KMS-11 (cell line): ENCODE data around the gene BIN1.

Source experiments
- H2AFZ ChIP-seq: fragments of 200-600 bp; sonication (generic); 2 replicates; pipeline ENCODE4 v1.6.1; 2016; ENCODE audit warnings: antibody characterized with exemption, mixed run types, low read depth
- H3K27ac ChIP-seq: fragments of 200-600 bp; sonication (generic); 2 replicates; pipeline ENCODE4 v1.6.1; 2016; ENCODE audit warnings: mild to moderate bottlenecking, mixed run types
- H3K27me3 ChIP-seq: fragments of 200-600 bp; sonication (generic); 2 replicates; pipeline ENCODE4 v1.6.1; 2017; ENCODE audit warnings: mild to moderate bottlenecking, low read depth, mixed run types, moderate library complexity; ENCODE audit not compliant: insufficient read depth
- H3K36me3 ChIP-seq: fragments of 200-600 bp; sonication (generic); 2 replicates; pipeline ENCODE4 v1.6.1; 2017; ENCODE audit warnings: mild to moderate bottlenecking, mixed run types; ENCODE audit not compliant: insufficient read depth
- H3K4me1 ChIP-seq: fragments of 200-600 bp; sonication (generic); 2 replicates; pipeline ENCODE4 v1.6.1; 2016; ENCODE audit warnings: mild to moderate bottlenecking, low read depth, mixed run types; ENCODE audit not compliant: poor library complexity, severe bottlenecking
- H3K4me2 ChIP-seq: fragments of 200-600 bp; sonication (generic); 2 replicates; pipeline ENCODE4 v1.7.0; 2016; ENCODE audit warnings: mild to moderate bottlenecking, mixed run types
- H3K4me3 ChIP-seq: fragments of 200-600 bp; sonication (generic); IDR thresholded peaks from 2 replicates; pipeline ENCODE4 v1.6.1; 2017; ENCODE audit warnings: low read depth, low read length, mixed read lengths; ENCODE audit not compliant: insufficient read depth
- H3K79me2 ChIP-seq: fragments of 200-600 bp; sonication (generic); 2 replicates; pipeline ENCODE4 v1.6.1; 2016; ENCODE audit warnings: low read depth, mixed run types; ENCODE audit not compliant: insufficient read depth
- H3K9ac ChIP-seq: fragments of 200-600 bp; sonication (generic); 2 replicates; pipeline ENCODE4 v1.6.1; 2016; ENCODE audit warnings: mild to moderate bottlenecking, mixed run types
- H4K20me1 ChIP-seq: fragments of 200-600 bp; sonication (generic); 2 replicates; pipeline ENCODE4 v1.6.1; 2016; ENCODE audit warnings: mild to moderate bottlenecking, mixed run types; ENCODE audit not compliant: insufficient read depth
- CTCF ChIP-seq: fragments of 200-600 bp; sonication (generic); conservative IDR thresholded peaks from 2 replicates; pipeline ENCODE4 v1.6.1; 2017; ENCODE audit warnings: low read depth, mild to moderate bottlenecking, antibody characterized with exemption, low read length, moderate library complexity, mixed read lengths

The BIN1 gene

GRCh38 chr2:127027715-127028114 lies 79.2 kb downstream of the BIN1 start:
- Histone ChIP-seq H3K4me1 (no peaks in the 10 kb centered on the region), H3K36me3 (no peaks in the 10 kb centered on the region), H3K27ac (no peak overlapping the region), H3K79me2 (no peaks in the 10 kb centered on the region), H3K9ac (no peak overlapping the region), H3K4me2 (no peak overlapping the region), H3K27me3 (no peaks in the 10 kb centered on the region), H2AFZ (no peak overlapping the region), H4K20me1 (no peaks in the 10 kb centered on the region), H3K4me3 (no peak overlapping the region)
- TF ChIP-seq CTCF, result no peak

- H3K4me3 ChIP-seq, result no peak overlapping the region
- no peak overlapping the region for H3K4me2 ChIP-seq
- no peaks in the 10 kb centered on the region for H3K4me1 ChIP-seq
- H3K27me3 ChIP-seq, result no peaks in the 10 kb centered on the region
- no peak overlapping the region for H3K9ac ChIP-seq
- H4K20me1 ChIP-seq, result no peaks in the 10 kb centered on the region
- no peaks in the 10 kb centered on the region for H3K79me2 ChIP-seq
- no peak overlapping the region for H2AFZ ChIP-seq
- TF ChIP-seq CTCF, result no peak
- no peak overlapping the region for H3K27ac ChIP-seq
- no peaks in the 10 kb centered on the region for H3K36me3 ChIP-seq
Observed at GRCh38 chr2:127025359-127026166, 81.4 kb downstream of the BIN1 start.

- Histone ChIP-seq H3K27ac (no peak overlapping the region), H2AFZ (no peak overlapping the region), H3K4me2 (no peak overlapping the region), H4K20me1 (no peaks in the 10 kb centered on the region), H3K79me2 (no peaks in the 10 kb centered on the region), H3K9ac (no peak overlapping the region), H3K4me3 (no peak overlapping the region), H3K27me3 (no peaks in the 10 kb centered on the region), H3K36me3 (no peaks in the 10 kb centered on the region), H3K4me1 (no peaks in the 10 kb centered on the region)
- no peak for TF ChIP-seq CTCF
Observed at GRCh38 chr2:127024769-127025358, 82.1 kb downstream of the BIN1 start.

DNA sequence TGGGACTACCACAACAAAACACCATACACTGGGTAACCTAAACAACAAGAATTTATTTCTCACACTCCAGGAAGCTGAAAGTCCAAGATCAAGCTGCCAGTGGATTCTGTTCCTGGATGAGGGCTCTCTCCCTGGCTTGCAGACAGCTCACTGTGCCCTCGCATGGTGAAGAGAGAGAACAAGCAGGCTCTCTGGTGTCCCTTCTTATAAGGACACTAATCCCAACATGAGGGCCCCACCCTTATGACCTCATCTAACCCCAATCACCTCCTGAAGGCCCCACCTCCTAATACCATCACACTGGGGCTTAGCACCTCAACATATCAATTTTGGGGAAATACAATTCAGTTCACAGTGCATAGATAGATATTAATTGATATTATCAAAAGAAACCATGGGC lies 83.5 kb downstream of the BIN1 start:
- Histone ChIP-seq H3K9ac (no peak overlapping the region), H3K4me3 (no peak overlapping the region), H3K4me2 (no peak overlapping the region), H3K27ac (no peak overlapping the region), H3K27me3 (no peaks in the 10 kb centered on the region), H3K4me1 (no peaks in the 10 kb centered on the region), H3K36me3 (no peaks in the 10 kb centered on the region), H3K79me2 (no peaks in the 10 kb centered on the region), H2AFZ (no peak overlapping the region), H4K20me1 (no peaks in the 10 kb centered on the region)
- no peak for TF ChIP-seq CTCF
